C4-2B (cell line): ENCODE measurements around the gene ASPDH.

ENCODE experiments used
- CTCF ChIP-seq: fragments of 450-650 bp; conservative IDR thresholded peaks from 2 replicates; pipeline ENCODE4 v1.5.1; 2017; ENCODE audit warnings: mild to moderate bottlenecking
- ZFX ChIP-seq: fragments of 450-650 bp; IDR thresholded peaks from 2 replicates; pipeline ENCODE4 v1.6.1; 2017

GRCh38 chr19:50508843-50509190, 4.9 kb downstream of the ASPDH start:
- TF ChIP-seq CTCF (no peak), ZFX (no peak)
